HG02759 (cell line): ENCODE measurements around the gene RPS27A.
"Not testable (repeated sequence)": the region's sequence is repeated elsewhere in the genome, so short reads cannot be mapped to it uniquely, and the experiment has no call there.

Experiments used
- ATAC-seq: cut with Tn5 transposase; IDR thresholded peaks from one replicate; pipeline ENCODE4 v1.9.1; 2021; ENCODE audit warnings: mild to moderate bottlenecking, moderate library complexity; ENCODE audit not compliant: unreplicated experiment

Gene RPS27A

DNA sequence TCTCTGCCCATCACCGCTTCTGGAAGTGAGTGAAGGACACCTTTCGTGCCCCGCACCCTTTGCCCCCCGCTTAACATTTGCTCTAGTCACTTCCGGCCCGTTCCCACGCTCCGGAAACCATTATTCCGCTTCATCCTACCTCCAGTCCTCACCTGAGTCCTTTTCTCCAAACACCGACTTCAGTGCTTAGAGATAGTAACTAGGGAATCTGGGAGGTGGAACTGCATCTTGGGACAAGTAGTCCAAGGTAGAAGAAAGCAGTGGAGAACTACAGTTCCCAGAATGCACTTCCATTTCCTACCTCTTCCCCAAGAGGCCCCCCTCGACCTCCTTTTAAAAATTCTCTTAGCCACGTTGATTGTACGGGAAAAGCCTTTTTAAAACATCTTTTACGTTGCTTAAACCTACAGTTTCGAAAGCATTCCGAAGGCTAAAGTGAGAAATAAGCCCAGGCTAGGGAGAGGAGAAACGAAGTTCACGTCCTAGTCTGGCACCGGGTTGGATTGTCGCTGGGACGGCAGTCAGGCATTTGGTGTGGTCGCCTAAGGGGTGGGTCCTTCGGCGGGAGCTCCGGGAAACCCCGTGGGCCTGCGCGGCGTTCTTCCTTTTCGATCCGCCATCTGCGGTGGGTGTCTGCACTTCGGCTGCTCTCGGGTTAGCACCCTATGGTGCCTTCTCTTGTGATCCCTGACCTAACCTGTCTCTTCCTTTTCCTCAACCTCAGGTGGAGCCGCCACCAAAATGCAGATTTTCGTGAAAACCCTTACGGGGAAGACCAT is at the start of gene RPS27A, which contains the start of gene CLHC1:
TSS of gene RPS27A (plus strand) at position 605 of the 779 bp plus-strand sequence. CDS start at position 742, 137 bp downstream.
TSS of gene CLHC1 (minus strand) at position 210 of the 779 bp plus-strand sequence. CDS start 9,882 bp downstream, outside the sequence.
- ATAC-seq: peak; percentile 87

- not testable (repeated sequence) for ATAC-seq
Measured at GRCh38 chr2:55186837-55187236, 45.7 kb upstream of the RPS27A start.

DNA sequence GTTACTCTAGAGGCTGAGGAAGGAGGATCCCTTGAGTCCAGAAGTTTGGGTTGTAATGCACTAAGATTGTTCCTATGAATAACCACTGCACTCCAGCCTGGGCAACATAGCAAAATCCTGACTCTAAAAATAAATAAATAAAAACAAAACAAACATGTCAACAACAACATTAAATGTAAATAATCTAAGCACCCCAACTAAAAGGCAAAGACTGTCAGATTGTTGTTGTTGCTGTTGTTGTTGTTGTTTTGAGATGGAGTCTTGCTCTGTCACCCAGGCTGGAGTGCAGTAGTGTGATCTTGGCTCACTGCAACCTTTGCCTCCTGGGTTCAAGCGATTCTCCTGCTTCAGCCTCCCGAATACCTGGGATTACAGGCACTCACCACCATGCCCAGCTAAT is 40.6 kb upstream of the RPS27A start:
- not testable (repeated sequence) for ATAC-seq

- ATAC-seq: no peak
Measured at GRCh38 chr2:55196526-55196925, 36.0 kb upstream of the RPS27A start.

DNA sequence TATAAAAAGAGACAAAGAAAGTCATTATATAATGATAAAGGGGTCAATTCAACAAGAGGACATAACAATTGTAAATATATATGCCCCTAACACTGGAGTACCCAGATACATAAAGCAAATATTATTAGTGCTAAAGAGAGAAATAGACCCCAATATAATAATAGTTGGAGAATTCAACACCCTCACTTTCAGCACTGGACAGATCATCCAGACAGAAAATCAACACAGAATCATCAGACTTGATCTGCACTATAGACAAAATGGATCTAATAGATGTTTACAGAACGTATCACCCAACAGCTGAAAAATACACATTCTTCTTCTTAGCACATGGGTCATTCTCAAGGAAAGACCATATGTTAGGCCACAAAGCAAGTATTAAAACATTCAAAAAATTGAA is 32.1 kb upstream of the RPS27A start:
- ATAC-seq: no peak

DNA sequence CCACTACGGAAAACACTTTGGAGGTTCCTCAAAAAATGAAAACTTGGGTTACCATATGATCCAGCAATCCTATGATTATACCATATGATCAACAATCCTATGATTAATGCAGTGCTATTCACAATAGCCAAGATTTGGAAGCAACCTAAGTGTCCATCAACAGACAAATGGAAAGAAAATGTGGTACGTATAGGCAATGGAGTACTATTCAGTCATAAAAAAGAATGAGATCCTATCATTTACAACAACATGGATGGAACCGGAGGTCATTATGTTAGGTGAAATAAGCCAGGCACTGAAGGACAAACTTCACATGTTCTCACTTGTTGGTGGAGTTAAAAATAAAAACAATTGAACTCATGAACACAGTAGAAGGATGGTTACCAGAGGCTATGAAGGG is 28.0 kb upstream of the RPS27A start:
- no peak for ATAC-seq

DNA sequence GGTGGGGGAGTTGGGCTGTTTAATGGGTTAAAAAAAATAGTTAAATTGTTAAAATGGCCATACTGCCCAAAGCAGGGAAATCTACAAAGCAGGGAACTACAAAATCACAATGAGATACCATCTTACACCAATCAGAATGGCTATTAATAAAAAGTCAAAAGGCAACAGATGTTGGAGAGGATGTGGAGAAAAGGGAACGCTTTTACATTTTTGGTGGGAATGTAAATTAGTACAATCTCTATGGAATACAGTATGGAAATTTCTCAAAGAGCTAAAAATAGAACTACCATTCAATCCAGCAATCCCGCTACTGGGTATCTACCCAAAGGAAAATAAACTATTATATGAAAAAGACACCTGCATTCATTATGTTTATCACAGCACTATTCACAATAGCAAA is 27.5 kb upstream of the RPS27A start:
- no peak for ATAC-seq

DNA sequence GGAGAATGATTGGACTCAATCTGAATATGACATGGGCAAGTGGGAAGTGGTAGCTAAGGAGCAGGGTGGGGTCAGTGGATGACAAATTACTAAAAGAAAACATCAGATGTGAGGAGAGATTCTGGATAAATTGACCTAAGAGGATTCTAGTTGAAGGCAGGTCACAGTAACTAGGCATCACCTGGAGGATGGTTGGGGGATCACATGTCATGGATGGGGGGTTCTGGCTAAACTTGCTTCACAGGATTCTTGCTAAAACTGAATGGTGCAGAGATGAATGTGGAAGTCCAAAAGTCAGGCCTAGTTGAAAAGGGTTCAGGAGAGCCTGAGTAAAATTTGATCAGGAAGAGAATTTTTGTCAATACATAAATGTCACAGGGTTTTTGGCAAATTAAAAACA is 18.7 kb upstream of the RPS27A start:
- ATAC-seq: no peak

DNA sequence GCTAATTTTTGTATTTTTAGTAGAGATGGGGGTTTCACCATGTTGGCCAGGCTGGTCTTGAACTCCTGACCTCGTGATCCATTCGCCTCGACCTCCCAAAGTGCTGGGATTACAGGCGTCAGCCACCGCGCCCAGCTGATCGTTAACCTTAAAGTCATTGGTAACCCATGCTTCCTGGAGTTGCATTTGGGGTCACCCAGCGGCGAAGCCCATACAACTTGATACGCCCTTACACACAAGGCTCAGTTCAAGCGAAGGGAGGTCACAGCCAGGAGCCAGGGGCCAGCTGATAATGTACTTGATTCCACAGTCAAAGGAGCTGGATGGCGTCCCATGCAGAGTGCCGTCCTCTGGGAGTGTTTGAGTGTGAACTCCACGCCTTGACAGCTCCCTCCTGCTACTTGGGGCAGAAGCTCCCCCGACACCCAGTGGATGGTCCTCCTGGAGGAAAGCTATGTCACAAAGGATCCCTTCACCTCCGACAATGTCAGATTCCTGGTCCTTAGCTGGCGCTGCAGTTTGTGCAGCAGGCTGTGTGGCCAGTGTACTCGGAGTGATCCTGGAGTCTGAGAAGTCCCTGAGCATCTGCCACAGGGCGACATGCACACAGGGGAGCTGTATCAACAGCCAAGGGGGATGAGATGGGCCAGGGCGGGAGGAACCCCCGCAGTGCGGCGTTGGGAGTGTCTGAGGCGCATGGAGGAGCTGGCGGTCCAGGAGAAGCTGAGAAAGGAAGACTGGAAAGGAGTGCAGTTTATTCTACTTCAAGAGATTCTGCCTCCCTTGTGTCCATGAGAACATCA is 8.3 kb upstream of the RPS27A start:
- no peak for ATAC-seq

DNA sequence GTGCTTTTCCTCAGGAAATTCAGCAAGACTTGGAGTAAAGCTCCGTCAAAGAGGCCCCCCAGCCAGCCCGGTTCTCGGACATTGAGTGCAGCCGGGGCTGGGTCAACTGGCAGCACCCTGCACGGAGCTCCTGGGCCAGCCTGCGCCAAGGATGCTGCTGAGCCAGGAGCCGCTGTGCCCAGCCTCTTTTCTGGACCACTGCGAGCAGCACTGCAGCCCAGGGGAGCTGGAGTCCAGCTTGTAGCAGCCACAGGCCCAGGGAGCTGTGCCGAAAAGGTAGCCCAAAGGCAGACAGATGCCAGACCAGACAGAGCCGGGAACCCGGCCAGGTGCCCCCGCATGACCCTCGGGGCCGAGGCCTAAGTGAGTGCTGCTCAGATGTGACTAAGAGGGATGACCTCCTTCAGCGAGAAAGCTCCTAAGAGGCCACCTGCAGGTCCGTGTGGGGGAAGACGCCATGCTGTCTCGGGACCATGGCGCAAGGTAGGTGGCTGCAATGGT is 7.7 kb upstream of the RPS27A start:
- no peak for ATAC-seq

DNA sequence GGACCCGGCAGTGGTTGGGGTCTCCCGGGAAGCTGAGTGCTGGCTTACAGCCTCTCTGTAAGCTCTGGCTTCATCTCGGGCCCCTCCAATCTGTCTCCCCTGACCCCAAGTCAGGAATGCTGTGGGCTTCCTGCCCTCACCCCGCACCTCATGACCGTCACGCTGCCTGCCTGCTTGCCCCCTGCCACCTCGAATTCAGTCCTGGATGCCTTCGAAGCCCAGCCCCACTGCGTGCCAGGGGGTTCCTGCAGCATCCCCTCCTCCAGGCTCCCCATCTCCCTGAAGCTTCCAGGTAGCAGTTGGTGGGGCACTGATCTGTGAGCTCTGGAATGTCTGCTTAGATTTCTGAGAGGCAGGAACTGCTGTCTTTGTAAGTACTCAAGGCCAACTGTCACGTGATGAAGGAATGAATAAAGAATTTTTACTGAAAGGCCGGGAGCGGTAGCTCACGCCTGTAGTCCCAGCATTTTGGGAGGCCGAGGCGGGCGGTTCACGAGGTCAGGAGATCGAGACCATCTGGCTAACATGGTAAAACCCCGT is 6.9 kb upstream of the RPS27A start:
- no peak for ATAC-seq

DNA sequence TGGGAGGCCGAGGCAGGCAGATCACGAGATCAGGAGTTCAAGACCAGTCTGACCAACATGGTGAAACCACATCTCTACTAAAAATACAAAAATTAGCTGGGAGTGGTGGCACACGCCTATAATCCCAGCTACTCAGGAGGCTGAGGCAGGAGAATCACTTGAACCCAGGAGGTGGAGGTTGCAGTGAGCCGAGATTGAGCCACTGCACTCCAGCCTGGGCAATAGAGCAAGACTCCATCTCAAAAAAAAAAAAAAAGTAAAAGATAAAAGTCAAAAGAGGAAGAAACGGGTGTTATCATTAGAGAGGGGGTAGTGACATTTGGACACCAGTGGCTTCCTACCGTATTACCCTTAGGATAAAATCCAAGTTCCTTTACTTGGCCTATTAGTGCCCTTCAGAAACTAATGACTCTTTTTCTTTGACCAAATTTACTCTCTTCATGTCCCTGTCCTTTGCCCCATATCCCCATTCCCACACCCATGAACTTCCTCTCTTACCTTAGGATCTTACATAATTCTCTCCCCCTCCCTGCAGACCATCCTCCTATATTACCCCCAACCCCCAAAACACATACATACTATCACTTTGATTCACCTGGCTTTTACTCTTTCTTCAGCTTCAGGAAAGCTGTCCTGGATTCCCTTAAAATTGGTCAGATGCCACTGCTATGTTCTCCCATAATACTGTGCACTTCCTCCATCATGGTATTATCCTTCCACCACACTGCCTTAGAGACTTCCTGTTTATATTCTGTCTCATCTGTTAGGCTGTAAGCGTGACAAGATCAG is 4.9 kb upstream of the RPS27A start:
- not testable (repeated sequence) for ATAC-seq

DNA sequence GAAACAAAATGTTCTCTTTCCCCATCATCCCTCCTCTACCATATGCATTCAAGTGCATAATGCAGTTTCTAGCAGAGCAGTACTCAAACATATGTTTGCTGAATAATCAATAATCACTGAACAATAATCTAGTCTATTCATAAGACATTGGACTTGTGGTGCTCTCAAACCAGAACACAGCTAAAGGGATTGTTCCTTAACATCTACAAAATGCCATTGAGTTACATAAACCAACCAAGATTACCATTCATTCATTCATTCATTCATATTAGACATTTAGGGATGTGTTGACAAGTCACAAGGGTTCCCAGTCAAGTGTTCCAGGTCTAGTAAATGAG is 4.3 kb upstream of the RPS27A start:
- ATAC-seq: no peak

GRCh38 chr2:55229221-55229620 is 3.3 kb upstream of the RPS27A start:
- no peak for ATAC-seq

DNA sequence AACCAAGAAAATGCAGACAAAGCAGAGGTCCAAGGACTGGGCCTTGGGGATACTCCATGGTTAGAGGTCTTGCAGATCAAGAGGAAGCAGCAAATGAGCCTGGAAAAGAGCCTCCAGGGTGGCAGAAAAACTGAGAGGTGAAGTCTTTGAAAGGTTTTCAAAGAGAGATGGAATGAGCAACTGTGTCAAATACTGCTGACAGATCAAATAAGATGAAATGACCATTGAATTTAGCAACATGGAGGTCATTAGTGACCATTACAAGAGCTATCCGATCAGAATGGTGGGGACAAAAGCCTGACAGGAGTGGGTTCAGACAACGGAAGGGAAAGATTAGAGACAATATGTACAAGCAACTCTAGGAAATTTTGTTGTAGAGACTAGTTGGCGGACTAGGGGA is 1.9 kb upstream of the RPS27A start:
- no peak for ATAC-seq

GRCh38 chr2:55231546-55232083 is 873 bp upstream of the RPS27A start:
- peak; percentile 0 for ATAC-seq

DNA sequence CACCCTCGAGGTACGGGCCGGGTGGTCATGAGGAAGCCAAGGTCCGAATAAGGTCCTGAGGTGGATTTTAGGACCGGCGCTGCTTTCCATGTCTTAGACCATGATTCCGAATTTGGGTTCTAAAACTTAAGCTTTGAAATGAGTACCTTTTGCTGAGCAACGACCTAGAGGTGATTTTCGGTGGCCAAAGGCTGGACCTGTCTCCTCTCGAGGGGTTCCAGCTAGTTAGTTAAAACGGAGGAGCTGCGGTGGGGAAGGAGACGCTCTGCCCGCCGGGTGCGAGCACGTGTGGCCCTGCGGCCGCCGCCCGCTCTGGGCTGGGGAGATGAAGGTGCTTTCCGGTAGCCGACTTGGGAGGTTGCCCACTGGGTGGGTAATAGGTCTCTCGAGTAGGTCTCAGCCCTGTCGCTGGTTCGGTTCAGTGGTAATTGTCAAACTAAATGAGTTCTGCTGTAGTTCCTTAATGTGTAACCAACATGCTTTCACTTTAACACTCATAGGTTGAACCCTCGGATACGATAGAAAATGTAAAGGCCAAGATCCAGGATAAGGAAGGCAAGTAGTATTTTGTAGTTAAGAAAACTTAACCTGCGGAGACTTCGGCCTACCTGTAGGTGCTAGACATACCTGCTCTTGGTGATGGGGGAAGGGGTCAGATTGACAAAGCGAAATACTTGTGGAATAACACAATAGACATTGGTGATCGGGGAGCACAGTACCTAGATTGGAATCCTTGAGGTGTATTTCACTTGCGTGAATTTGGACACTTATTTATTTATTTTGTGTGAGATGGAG is 572 bp downstream of the RPS27A start:
- ATAC-seq: peak; percentile 29

DNA sequence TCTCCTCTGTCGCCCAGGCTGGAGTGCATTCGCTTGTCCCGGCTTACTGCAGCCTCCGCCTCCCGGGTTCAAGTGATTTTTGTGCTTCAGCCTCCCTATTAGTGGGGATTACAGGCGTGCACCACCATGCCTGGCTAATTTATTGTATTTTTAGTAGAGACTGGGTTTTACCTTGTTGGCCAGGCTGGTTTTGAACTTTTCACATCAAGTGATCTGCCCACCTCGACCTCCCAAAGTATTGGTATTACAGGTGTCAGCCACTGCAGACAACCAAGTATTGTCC is 1.1 kb downstream of the RPS27A start:
- no peak for ATAC-seq

- no peak for ATAC-seq
Measured at GRCh38 chr2:55235724-55236538, 3.4 kb downstream of the RPS27A start.
